Non-pigmented ciliary epithelial cell (primary cell): Measurements from ENCODE around the gene BET1.

Experiments
- DNase-seq: peaks from one replicate; pipeline ENCODE4 v3.0.0-alpha.2; 2010; ENCODE audit warnings: low read depth

Gene BET1

GRCh38 chr7:94012746-94013145, 8.6 kb upstream of the BET1 start:
- DNase-seq, result no peak

DNA sequence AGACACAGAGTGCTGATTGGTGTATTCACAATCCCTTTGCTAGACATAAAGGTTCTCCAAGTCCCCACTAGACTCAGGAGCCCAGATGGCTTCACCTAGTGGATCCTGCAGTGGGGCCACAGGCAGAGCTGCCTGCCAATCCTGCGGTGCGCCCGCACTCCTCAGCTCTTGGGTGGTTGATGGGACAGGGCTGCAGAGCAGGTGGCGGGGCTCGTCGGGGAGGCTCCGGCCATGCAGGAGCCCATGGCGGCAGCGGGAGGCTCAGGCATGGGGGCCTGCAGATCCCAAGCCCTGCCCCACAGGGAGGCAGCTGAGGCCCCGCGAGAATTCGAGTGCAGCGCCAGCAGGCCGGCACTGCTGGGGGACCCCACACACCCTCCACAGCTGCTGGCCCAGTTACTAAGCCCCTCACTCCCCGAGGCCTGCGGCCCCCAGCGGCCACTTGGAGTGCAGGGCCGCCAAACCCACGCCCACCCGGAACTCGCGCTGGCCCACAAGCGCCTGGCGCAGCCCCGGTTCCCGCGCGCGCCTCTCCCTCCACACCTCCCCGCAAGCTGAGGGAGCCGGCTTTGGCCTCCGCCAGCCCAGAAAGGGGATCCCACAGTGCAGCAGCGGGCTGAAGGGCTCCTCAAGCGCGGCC, 7.7 kb upstream of the BET1 start:
- no peak for DNase-seq

GRCh38 chr7:94008537-94008936, 4.4 kb upstream of the BET1 start:
- no peak for DNase-seq

DNA sequence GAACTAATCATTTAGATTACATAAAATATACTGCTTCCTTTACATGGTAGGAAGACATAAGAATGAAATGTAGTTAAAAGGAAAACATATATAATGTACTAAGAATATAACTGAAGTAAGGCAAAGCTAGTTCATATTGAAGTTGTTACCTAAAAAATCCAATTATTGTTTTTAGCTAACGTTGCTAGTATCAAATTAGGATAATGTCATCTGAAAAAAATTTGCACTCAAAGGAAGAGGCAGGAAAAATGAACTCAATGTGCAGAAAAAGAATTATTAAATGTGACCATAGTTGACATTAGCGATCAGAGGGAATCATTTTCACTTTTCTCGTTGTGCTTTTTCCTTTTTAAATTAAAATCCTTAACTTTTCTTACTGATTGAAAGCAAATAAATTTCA, 1.6 kb upstream of the BET1 start:
- no peak for DNase-seq

DNA sequence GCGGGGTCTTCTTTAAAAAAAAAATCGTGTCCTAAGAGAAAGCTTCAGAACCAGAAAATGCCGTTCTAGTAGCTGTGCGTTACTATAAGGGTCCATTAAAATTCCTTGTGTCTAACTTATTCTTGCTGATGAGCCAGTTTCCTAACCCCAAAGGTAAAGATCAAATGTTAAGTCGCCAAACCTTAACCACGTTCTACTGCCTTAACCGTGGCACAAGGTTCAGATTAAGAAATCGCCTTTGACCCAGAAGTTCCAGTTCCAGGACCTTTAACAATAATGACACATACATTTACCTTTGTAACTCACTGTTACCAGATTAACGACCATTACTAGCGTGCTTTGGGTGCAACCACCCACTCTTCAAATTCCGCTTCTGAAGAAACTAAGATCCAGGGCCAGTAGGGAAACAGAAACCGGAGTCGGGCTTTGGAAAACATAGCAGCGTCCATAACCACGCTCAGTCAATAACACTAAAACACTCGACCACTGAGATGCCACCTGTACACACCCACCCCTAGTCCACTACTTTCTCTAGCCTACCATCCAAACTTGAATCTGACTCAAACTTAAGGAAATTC, 620 bp downstream of the BET1 start:
- no peak for DNase-seq

DNA sequence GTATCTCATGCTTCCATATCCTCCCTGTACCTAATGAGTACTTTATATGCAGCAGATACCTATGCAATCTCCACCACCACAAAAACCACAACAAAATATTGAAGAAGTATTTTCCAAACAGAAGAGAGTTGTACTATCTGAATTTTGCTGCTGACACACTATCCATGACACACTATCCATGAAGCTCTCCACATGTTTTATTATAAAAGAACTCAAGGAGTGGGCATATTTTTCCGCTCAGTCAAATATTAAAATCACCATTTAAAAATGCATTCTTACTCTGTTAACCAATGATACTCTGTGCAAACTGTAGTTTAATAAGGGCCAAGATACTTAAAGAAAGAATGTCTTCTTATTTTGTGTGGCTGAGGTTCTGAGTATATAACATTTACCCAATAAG, 2.8 kb downstream of the BET1 start:
- no peak for DNase-seq

GRCh38 chr7:93997868-93998267, 6.3 kb downstream of the BET1 start:
- DNase-seq, result no peak

GRCh38 chr7:93992421-93993110, 11.6 kb downstream of the BET1 start:
- DNase-seq, result no peak

DNA sequence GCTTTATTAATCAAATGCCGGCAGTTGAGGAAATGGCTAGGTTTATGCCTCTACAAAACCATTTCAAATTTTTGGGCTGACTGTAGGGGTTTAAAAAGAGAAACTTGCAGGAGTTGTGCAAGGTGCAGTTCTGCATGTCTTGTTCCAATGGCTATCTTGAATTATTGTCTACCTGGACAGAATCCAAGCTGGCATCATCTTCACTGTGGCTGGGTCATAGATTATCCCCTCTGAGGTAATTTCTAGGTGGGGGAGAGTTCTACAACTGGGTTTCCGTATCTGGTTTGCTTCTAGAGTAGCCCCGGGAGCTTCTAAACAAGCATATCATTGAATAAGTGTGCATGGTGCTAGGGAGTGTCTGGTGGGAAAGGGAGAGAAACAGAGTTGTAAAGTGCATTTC, 16.9 kb downstream of the BET1 start:
- DNase-seq, result no peak

DNA sequence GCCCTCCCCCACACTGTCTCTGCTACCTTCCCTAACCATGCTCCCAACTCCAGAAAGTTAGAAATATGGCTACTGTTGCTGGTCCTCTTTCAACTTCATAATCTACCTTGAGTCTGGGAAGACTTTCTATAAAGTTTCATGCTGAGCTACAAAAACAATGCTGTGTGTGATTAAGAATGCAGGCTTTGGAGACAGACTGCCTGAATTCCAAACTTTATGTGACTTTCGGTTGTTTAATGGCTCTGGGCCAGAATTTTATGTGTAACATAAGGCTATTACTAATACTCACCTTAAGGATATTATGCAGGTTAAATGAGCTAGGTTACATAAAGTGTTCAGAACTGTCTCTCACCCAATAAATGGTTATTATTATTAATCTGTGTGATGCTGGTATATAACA, 19.1 kb downstream of the BET1 start:
- DNase-seq, result no peak

GRCh38 chr7:93984024-93984423, 20.1 kb downstream of the BET1 start:
- no peak for DNase-seq

DNA sequence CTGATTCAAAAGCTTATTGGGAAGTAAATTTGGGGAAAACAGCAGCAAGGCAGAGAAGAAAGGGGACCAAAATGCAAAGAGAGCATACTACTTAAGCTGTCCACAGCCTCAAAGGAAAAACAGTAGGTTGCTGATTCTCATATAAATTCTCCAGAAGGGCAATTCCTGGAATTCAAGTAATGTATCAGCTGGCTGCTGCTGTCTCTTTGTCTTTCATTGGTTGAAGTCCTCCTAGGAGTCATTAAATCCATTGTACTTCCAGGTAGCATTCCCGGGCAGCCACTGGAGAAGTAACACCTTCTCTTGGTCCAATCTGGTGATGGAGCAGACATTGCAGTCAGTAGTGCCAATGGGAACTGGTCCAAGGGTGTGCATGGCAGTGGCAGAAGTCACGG, 22.7 kb downstream of the BET1 start:
- no peak for DNase-seq

DNA sequence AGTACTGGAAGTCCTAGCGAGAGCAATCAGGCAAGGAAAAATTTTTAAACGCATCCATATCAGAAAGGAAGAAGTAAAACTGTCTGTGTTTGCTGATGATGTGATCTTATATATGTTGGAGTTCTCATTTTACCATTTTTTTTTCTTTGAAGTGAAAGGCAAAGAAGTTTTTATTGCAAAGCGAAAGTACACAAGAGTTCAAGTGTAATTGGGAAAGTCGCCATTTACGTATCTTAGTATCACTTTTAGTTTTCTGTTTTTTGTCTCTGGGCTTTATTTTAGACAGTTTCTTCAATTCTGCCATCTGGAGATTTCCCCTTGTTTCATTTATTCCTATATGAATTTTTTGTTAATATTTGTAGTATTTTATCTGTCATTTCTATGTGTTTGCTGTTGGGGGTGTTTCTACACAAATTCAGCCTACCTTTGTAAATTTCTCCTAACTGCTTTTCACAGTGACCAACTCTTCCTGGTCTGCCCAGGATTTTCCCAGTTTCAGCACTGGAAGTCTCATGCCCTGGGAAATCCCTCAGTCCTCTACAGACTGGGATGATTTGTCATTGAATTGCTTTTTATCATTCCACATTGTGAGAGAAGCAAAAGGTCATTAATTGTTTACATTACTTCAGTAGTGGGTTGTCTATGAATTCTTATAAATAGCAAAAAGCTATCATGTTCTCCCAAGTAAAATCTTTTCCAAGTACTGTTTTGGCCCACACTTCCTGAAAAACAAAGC, 23.2 kb downstream of the BET1 start:
- no peak for DNase-seq

DNA sequence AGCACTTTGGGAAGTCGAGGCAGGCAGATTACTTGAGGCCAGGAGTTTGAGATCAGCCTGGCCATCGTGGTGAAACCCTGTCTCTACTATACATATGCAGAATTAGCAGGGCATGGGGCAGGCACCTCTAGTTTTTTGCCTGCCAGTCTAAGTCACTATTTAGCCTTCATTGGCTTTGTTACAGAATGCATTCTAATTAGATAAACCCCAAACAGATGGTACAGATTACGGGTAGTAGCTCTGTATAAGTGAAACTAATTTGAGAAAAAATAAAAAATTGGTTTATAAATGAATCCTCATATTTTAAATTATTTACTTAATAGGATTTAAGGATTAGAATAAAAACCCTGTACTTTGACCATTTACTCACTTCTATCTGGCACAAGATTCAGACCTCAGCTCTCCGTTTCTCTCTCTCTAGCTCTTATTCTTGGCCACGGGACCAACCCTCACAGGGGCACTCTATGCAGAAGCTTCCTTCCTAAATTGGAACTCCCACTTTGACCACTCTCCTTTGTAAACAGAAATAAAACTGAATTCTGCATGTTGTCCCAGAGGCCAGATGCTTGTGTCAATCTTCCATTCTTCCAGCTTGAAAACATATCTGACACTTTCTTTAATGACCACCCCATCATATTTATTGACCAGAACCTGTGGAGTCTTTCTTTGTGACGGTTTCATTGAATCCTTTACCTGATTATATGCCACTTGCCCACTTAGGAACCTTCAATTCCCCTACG, 26.8 kb downstream of the BET1 start:
- no peak for DNase-seq

DNA sequence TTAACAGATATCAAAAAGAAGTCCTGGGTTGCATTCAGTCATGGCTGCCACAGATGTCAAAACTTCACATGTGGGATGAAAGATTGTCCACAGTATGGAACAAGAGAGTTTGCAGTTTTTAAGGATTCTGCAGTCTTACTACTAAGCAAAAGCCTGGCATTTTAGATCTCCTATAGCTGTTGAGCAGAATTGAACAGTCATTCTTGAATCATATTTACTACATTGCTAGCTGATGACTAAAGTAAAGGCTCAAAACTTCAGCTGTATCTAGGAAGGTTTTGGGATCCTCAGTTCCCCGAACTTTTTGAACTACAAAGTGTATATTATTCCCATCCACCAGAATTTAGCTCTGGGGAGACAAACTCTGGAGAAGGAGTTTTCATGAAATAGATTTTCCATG, 31.0 kb downstream of the BET1 start:
- DNase-seq, result no peak

DNA sequence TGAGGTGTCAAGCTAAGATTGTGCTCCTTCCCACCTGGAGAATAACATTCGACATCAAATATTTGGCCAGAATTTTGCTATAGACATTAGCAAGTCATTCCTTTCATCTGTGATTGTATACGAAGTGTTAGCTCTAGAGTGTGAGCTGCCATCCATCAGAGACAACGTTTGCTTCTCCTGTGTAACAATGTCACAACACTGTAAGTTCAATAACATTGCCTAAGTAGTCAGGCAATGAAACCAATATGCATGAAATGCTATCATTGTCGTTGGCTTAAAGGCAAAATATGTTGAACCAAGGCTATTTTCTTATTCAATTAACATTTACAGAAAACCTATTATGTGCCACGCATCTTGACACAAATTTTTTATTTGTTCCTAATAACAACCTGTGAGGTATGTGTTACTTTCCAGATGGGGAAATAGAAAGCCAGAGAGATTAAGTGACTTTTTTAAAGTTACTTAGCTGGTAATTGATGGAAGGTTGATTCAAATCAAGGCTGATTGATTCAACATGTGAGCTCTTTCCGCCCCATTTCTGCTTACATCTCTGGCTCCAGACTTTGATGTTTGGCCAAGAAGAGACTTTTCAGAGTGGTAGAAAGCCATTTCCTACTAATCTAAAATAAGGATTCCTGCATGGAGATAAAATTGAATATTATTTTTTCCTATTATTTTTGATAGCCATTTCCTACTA, 32.0 kb downstream of the BET1 start:
- DNase-seq, result no peak

- no peak for DNase-seq
Measured at GRCh38 chr7:93968911-93969620, 35.1 kb downstream of the BET1 start.

DNA sequence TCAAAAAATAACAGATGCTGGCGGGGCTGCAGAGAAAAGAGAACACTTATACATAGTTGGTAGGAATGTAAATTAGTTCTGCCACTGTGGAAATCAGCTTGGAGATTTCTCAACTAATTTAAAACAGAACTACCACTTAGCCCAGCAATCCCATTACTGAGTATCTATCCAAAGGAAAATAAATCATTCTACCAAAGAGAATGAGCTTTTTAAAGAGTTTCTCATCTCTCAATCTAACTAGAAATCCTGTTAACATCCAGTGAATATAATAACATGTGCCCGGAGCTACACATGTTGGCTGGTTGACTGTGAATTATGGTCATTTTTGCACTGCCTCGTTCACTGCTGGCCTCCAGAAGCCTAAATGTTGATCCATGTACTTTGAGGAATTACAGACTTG, 39.3 kb downstream of the BET1 start:
- DNase-seq, result no peak

DNA sequence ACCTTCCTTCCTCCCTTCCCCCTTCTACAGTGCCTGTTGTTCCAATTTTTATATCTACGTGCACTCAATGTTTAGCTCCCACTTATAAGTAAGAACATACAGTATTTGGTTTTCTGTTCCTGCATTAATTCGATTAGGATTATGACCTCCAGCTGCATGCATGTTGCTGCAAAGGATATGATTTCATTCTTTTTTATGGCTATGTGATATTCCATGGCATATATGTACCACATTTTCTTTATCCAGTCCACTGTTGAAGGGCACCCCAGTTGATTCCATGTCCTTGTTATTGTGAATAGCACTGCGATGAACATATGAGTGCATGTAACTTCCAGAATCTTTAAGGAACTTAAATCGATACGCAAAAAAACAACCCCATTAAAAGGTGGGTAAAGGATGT, 39.9 kb downstream of the BET1 start:
- DNase-seq, result no peak

GRCh38 chr7:93960986-93961385, 43.2 kb downstream of the BET1 start:
- DNase-seq, result no peak

DNA sequence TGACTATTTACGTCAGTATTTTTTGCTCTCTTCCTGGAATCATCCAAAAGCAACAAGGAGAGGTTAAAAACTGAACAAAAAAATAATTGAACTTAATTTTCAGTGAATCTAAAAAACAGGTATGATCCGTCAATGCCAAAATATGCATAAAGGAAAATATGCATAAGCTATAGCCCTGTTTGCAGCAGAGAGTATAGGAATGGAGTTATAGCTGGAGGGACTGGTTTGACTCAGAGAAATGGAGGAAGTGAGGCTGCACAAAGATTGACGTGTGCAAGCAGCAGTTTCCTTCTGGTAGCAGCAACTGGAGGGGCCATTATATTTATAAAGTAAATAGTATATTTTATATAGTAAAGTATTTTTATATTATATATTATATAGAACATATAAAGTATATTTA, 45.5 kb downstream of the BET1 start:
- DNase-seq, result no peak
